Stimulated activated naive B cell treated with anti-CD40 and anti-IgM and Interleukin-4, amounts not matched to agents 10 μg/mL and 1 μg/mL and 100 μg/mL, for 72 hours (primary cell): Measurements from ENCODE around the gene YIPF1.

Source experiments
- ATAC-seq, 2 donors: fragments of 150-1000 bp; cut with Tn5 transposase; replicated peaks; 2 replicates each; pipeline ENCODE4 v1.10.0; 2021; ENCODE audit warnings: moderate library complexity in 1 of 2
- DNase-seq: peaks from one replicate; pipeline ENCODE4 v3.0.0; 2021
- H3K27ac Mint-ChIP-seq: one replicate; pipeline ENCODE4 v1.8.0; 2022; ENCODE audit warnings: mild to moderate bottlenecking, mixed read lengths
- H3K27me3 Mint-ChIP-seq, 2 donors: one replicate each; pipeline ENCODE4 v1.8.0; 2022; ENCODE audit warnings: mixed read lengths in 2 of 2
- H3K36me3 Mint-ChIP-seq, 2 donors: one replicate each; pipeline ENCODE4 v1.8.0; 2022; ENCODE audit warnings: mixed read lengths in 2 of 2, mild to moderate bottlenecking in 1 of 2
- H3K4me1 Mint-ChIP-seq, 2 donors: one replicate each; pipeline ENCODE4 v1.8.0; 2022; ENCODE audit warnings: mixed read lengths in 2 of 2, mild to moderate bottlenecking in 1 of 2
- H3K4me3 Mint-ChIP-seq, 2 donors: one replicate each; pipeline ENCODE4 v1.8.0; 2022; ENCODE audit warnings: mild to moderate bottlenecking in 2 of 2, mixed read lengths in 2 of 2, moderate library complexity in 1 of 2
- H3K9me3 Mint-ChIP-seq, 2 donors: one replicate each; pipeline ENCODE4 v1.8.0; 2022; ENCODE audit warnings: mixed read lengths in 2 of 2, mild to moderate bottlenecking in 1 of 2

Gene YIPF1

GRCh38 chr1:53889304-53890298 lies at the start of gene YIPF1:
YIPF1 (minus strand) TSS chr1:53889797; CDS start chr1:53888937, 860 bp downstream.
- peak within 1 kb of the TSS; percentile 98 for H3K27ac Mint-ChIP-seq
- H3K36me3 Mint-ChIP-seq = peaks cover 2 to 7% of the 10 kb centered on the region in 2 donors
- ATAC-seq = peak; percentile 96 to 98
- DNase-seq = peak; percentile 81
- peaks cover 22 to 32% of the 10 kb centered on the region in 2 donors for H3K4me1 Mint-ChIP-seq
- H3K4me3 Mint-ChIP-seq = peak within 1 kb of the TSS; percentile 91 to 98
- peaks cover 1% of the 10 kb centered on the region in 2 donors for H3K27me3 Mint-ChIP-seq
- H3K9me3 Mint-ChIP-seq = no peaks in the 10 kb centered on the region

GRCh38 chr1:53938136-53938830 lies 48.7 kb upstream of the YIPF1 start:
- H3K36me3 Mint-ChIP-seq = peaks cover 22 to 46% of the 10 kb centered on the region in 2 donors
- H3K27ac Mint-ChIP-seq = no peak overlapping the region
- peaks cover 0 to 2% of the 10 kb centered on the region in 2 donors for H3K9me3 Mint-ChIP-seq
- no peak for ATAC-seq
- peaks cover 5 to 14% of the 10 kb centered on the region in 2 donors for H3K4me1 Mint-ChIP-seq
- H3K27me3 Mint-ChIP-seq = no peaks in the 10 kb centered on the region
- no peak overlapping the region for H3K4me3 Mint-ChIP-seq
- no peak for DNase-seq

- no peak overlapping the region for H3K27ac Mint-ChIP-seq
- H3K9me3 Mint-ChIP-seq = peaks cover 0 to 3% of the 10 kb centered on the region in 2 donors
- H3K27me3 Mint-ChIP-seq = no peaks in the 10 kb centered on the region
- peaks cover 21 to 44% of the 10 kb centered on the region in 2 donors for H3K36me3 Mint-ChIP-seq
- peaks cover 2 to 6% of the 10 kb centered on the region in 2 donors for H3K4me1 Mint-ChIP-seq
- no peak for DNase-seq
- no peak for ATAC-seq
- no peak overlapping the region for H3K4me3 Mint-ChIP-seq
Observed at GRCh38 chr1:53936430-53936829, 46.8 kb upstream of the YIPF1 start.

GRCh38 chr1:53934170-53934765 lies 44.7 kb upstream of the YIPF1 start:
- ATAC-seq (no peak), DNase-seq (no peak)
- Mint-ChIP-seq H3K9me3 (peaks cover 0 to 3% of the 10 kb centered on the region in 2 donors), H3K27me3 (no peaks in the 10 kb centered on the region), H3K4me1 (no peaks in the 10 kb centered on the region), H3K36me3 (peaks cover 24 to 44% of the 10 kb centered on the region in 2 donors), H3K4me3 (no peak overlapping the region), H3K27ac (no peak overlapping the region)

- Mint-ChIP-seq H3K4me3 (no peak overlapping the region), H3K27ac (no peak overlapping the region), H3K4me1 (no peaks in the 10 kb centered on the region), H3K9me3 (peaks cover 0 to 3% of the 10 kb centered on the region in 2 donors), H3K27me3 (no peaks in the 10 kb centered on the region), H3K36me3 (peaks cover 30 to 49% of the 10 kb centered on the region in 2 donors)
- no peak for DNase-seq
- ATAC-seq = no peak
Observed at GRCh38 chr1:53931523-53931922, 41.9 kb upstream of the YIPF1 start.

- peaks cover 30 to 49% of the 10 kb centered on the region in 2 donors for H3K36me3 Mint-ChIP-seq
- H3K9me3 Mint-ChIP-seq = peaks cover 0 to 3% of the 10 kb centered on the region in 2 donors
- H3K4me3 Mint-ChIP-seq = no peak overlapping the region
- H3K4me1 Mint-ChIP-seq = no peaks in the 10 kb centered on the region
- H3K27ac Mint-ChIP-seq = no peak overlapping the region
- DNase-seq = no peak
- H3K27me3 Mint-ChIP-seq = no peaks in the 10 kb centered on the region
- no peak for ATAC-seq
Observed at GRCh38 chr1:53930932-53931331, 41.3 kb upstream of the YIPF1 start.

GRCh38 chr1:53929246-53929960 lies 39.8 kb upstream of the YIPF1 start:
- Mint-ChIP-seq H3K9me3 (peaks cover 0 to 2% of the 10 kb centered on the region in 2 donors), H3K36me3 (peaks cover 20 to 38% of the 10 kb centered on the region in 2 donors), H3K4me3 (no peak overlapping the region), H3K27ac (no peak overlapping the region), H3K4me1 (no peaks in the 10 kb centered on the region), H3K27me3 (no peaks in the 10 kb centered on the region)
- ATAC-seq = no peak
- no peak for DNase-seq

- Mint-ChIP-seq H3K4me1 (no peaks in the 10 kb centered on the region), H3K4me3 (no peak overlapping the region), H3K36me3 (peaks cover 20 to 31% of the 10 kb centered on the region in 2 donors), H3K9me3 (no peaks in the 10 kb centered on the region), H3K27ac (no peak overlapping the region), H3K27me3 (no peaks in the 10 kb centered on the region)
- DNase-seq = no peak
- ATAC-seq = no peak
Observed at GRCh38 chr1:53927376-53927881, 37.8 kb upstream of the YIPF1 start.

GRCh38 chr1:53919675-53920066 lies 30.1 kb upstream of the YIPF1 start:
- Mint-ChIP-seq H3K4me1 (peaks cover 3 to 10% of the 10 kb centered on the region in 2 donors), H3K4me3 (no peak overlapping the region), H3K9me3 (no peaks in the 10 kb centered on the region), H3K27ac (peak overlapping the region; percentile 71), H3K36me3 (peaks cover 10 to 25% of the 10 kb centered on the region in 2 donors), H3K27me3 (no peaks in the 10 kb centered on the region)
- DNase-seq (no peak), ATAC-seq (no peak)

GRCh38 chr1:53918343-53918742 lies 28.7 kb upstream of the YIPF1 start:
- no peaks in the 10 kb centered on the region for H3K9me3 Mint-ChIP-seq
- H3K4me1 Mint-ChIP-seq = peaks cover 3 to 10% of the 10 kb centered on the region in 2 donors
- no peak for ATAC-seq
- no peaks in the 10 kb centered on the region for H3K27me3 Mint-ChIP-seq
- H3K36me3 Mint-ChIP-seq = peaks cover 8 to 27% of the 10 kb centered on the region in 2 donors
- no peak overlapping the region for H3K27ac Mint-ChIP-seq
- no peak for DNase-seq
- H3K4me3 Mint-ChIP-seq = no peak overlapping the region

GRCh38 chr1:53913352-53914033 lies 23.9 kb upstream of the YIPF1 start:
- H3K9me3 Mint-ChIP-seq = no peaks in the 10 kb centered on the region
- no peak for ATAC-seq
- no peak overlapping the region for H3K4me3 Mint-ChIP-seq
- no peaks in the 10 kb centered on the region for H3K27me3 Mint-ChIP-seq
- no peak overlapping the region for H3K27ac Mint-ChIP-seq
- peaks cover 18 to 21% of the 10 kb centered on the region in 2 donors for H3K36me3 Mint-ChIP-seq
- DNase-seq = no peak
- no peaks in the 10 kb centered on the region for H3K4me1 Mint-ChIP-seq

GRCh38 chr1:53911442-53911841 lies 21.8 kb upstream of the YIPF1 start:
- no peaks in the 10 kb centered on the region for H3K9me3 Mint-ChIP-seq
- no peak overlapping the region for H3K27ac Mint-ChIP-seq
- peaks cover 19 to 20% of the 10 kb centered on the region in 2 donors for H3K36me3 Mint-ChIP-seq
- ATAC-seq (no peak), DNase-seq (no peak)
- no peaks in the 10 kb centered on the region for H3K4me1 Mint-ChIP-seq
- H3K27me3 Mint-ChIP-seq = no peaks in the 10 kb centered on the region
- no peak overlapping the region for H3K4me3 Mint-ChIP-seq

GRCh38 chr1:53909946-53910345 lies 20.3 kb upstream of the YIPF1 start:
- ATAC-seq (no peak), DNase-seq (no peak)
- H3K27me3 Mint-ChIP-seq = no peaks in the 10 kb centered on the region
- H3K4me3 Mint-ChIP-seq = no peak overlapping the region
- no peak overlapping the region for H3K27ac Mint-ChIP-seq
- H3K4me1 Mint-ChIP-seq = no peaks in the 10 kb centered on the region
- no peaks in the 10 kb centered on the region for H3K9me3 Mint-ChIP-seq
- peaks cover 12 to 16% of the 10 kb centered on the region in 2 donors for H3K36me3 Mint-ChIP-seq
